IgD-negative memory B cell (primary cell): ENCODE data around the gene SYN1. TPM values are rescaled to one million over a fixed set of nuclear protein-coding genes. Genes with fewer than 3 reads are reported as not detected.
A peak's percentile ranks its signal among the peaks of the same experiment; 100 is the strongest.

Experiments used
- H3K27ac Mint-ChIP-seq, 3 donors: one replicate each; pipeline ENCODE4 v1.8.0; 2020 to 2022; ENCODE audit warnings: mild to moderate bottlenecking in 3 of 3, mixed read lengths in 3 of 3, moderate library complexity in 1 of 3
- H3K27me3 Mint-ChIP-seq: one replicate; pipeline ENCODE4 v1.8.0; 2021; ENCODE audit warnings: mixed read lengths
- H3K36me3 Mint-ChIP-seq: one replicate; pipeline ENCODE4 v1.8.0; 2020; ENCODE audit warnings: mild to moderate bottlenecking, mixed read lengths
- H3K4me1 Mint-ChIP-seq, 3 donors: one replicate each; pipeline ENCODE4 v1.8.0; 2020 to 2022; ENCODE audit warnings: mixed read lengths in 3 of 3, mild to moderate bottlenecking in 1 of 3
- H3K4me3 Mint-ChIP-seq, 4 donors: one replicate each; pipeline ENCODE4 v1.8.0; 2020 to 2022; ENCODE audit warnings: mild to moderate bottlenecking in 4 of 4, mixed read lengths in 4 of 4, moderate library complexity in 3 of 4
- H3K9me3 Mint-ChIP-seq, 3 donors: one replicate each; pipeline ENCODE4 v1.8.0; 2020 to 2021; ENCODE audit warnings: mixed read lengths in 3 of 3, mild to moderate bottlenecking in 1 of 3
- polyA plus RNA-seq: library from polyadenylated mRNA; unstranded; fragments of 300-500 nt; fragmentation: Illumina TruSeq; gene quantifications from one replicate; pipeline ENCODE4 v1.2.3, GENCODE V29; 2021

The SYN1 gene
- polyA plus RNA-seq, 1 donor from 2014 or later: not detected

GRCh38 chrX:47577424-47577823 is 42.2 kb downstream of the SYN1 start:
- H3K9me3 Mint-ChIP-seq: no peaks in the 10 kb centered on the region
- peaks cover 18% of the 10 kb centered on the region for H3K27me3 Mint-ChIP-seq
- H3K36me3 Mint-ChIP-seq: peaks cover 3% of the 10 kb centered on the region
- H3K4me1 Mint-ChIP-seq: peaks cover 5 to 9% (median 9%) of the 10 kb centered on the region in 3 donors
- H3K4me3 Mint-ChIP-seq: no peak overlapping the region
- peak overlapping the region in 2 of 3 donors; percentile 44 to 59 for H3K27ac Mint-ChIP-seq

DNA sequence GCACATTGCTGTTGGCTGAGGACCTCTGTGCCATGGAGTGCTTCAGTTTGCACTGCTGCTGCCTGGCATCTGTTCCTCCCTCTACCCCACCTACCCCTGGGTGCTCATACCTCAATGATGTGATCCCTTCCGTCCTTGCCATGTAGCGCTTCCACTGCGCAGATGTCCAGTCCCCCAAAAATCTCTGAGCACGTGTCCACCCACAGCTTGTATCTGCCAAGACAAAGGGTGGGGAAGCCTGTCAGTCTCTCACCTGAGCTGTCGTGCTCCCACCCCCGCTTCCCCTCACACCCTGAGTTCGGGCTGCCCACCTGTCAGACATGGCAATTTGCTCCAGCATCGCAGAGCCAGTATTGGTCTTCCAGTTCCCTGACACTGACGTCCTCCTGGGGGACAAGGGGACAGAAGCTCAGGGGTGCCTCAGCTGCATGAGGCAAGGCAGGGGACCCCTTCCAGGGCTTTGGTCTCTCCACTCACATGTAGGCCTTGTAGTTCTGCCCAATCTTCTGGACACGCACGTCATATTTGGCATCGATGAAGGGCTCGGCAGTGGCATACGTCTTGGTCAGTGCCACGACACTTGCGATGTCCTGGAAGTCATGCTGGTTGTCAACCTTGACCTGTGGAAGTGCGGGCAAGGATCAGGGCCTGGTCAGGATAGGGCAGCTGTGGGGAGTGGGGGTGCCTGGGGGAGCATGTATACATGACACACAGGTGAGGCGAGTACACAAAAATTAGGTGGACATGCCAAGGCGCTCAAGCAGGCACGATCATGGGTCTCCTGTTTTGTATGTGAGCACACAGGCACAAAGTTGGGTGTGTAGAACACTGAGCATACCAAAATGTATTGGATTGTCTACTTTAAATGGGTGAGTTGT is 43.4 kb downstream of the SYN1 start:
- H3K9me3 Mint-ChIP-seq: no peaks in the 10 kb centered on the region
- H3K36me3 Mint-ChIP-seq: peaks cover 8% of the 10 kb centered on the region
- H3K4me1 Mint-ChIP-seq: peaks cover 4 to 7% (median 5%) of the 10 kb centered on the region in 3 donors
- H3K4me3 Mint-ChIP-seq: peak overlapping the region in 1 of 4 donors; percentile 2
- H3K27me3 Mint-ChIP-seq: peaks cover 19% of the 10 kb centered on the region
- no peak overlapping the region for H3K27ac Mint-ChIP-seq

DNA sequence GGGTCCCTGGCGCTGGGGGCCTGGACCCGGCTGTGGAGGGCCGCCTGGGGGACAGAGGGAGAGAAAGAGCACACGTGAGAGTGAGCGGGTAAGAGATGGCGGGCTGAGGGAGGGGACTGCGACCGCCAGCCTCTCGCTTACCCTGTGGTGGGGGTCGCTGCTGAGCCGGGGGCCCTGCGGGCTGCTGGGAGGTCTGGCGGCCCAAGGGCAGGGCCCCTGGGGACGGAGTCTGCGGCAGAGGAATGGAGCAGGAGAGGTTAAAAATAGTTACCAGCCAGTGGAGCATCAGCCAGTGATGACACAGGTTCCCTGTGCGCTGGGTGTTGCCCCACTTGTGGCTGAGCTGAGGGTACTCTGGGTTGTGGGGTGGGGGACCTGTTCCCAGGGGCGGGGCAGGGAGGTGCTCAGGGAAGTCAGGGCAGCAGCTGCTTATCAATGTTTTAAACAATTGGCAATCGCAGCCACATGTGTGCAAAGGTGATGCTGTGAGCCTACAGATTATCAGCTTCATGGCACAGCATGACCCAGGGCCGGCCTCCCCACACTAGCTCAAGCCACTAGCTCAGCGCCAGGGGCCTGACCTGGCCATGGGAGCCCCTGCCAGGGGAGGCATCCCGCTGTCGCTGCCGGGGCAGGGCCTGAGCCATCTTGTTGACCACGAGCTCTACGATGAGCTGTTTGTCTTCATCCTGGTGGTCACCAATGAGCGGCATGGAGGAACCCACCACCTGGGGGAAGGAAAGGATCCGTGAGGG is 44.9 kb downstream of the SYN1 start:
- no peak overlapping the region for H3K4me3 Mint-ChIP-seq
- H3K27me3 Mint-ChIP-seq: peaks cover 19% of the 10 kb centered on the region
- H3K36me3 Mint-ChIP-seq: peaks cover 8% of the 10 kb centered on the region
- no peaks in the 10 kb centered on the region for H3K9me3 Mint-ChIP-seq
- no peak overlapping the region for H3K27ac Mint-ChIP-seq
- peaks cover 4 to 6% (median 5%) of the 10 kb centered on the region in 3 donors for H3K4me1 Mint-ChIP-seq

GRCh38 chrX:47574076-47574546 is 45.5 kb downstream of the SYN1 start:
- Mint-ChIP-seq H3K4me3 (no peak overlapping the region), H3K9me3 (no peaks in the 10 kb centered on the region), H3K27me3 (peaks cover 15% of the 10 kb centered on the region), H3K27ac (no peak overlapping the region), H3K4me1 (peaks cover 3 to 5% (median 4%) of the 10 kb centered on the region in 3 donors), H3K36me3 (peaks cover 10% of the 10 kb centered on the region)

DNA sequence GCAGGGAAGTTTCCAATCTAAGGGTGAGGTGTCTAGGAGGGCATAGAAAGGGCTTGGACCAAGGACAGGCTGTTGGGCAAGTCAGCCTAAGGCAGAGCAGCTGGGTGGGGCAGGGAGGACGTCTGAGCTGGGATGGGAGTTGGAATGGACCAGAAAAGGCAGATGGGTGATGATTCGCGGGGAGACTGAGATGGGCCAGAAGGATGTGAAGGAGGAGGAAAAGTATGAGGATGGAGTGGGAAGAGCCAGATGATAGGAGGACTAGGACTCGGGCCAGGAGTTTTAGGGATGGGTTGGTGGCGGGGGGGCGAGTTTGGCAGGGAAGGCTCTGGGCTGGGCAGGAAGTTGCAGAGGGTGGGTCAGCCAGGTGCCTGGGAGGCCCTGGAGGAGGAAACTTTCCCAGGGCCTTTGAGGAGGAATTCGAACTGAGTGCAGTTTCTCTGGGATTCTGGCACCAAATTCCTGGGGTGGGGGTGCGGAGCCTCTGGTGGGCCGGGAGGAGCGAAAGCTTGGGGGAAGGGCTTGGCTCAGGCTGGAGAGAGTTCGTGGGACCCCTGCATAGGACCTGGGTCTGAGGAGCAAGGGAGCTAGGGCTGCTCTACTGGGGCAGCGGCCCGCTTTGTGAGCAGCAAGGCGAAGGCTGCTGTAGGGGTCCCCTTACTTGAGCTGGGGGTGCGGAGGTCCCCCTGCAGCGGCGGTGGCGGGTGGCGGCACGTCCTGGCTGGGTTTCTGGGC is 46.1 kb downstream of the SYN1 start:
- peaks cover 10% of the 10 kb centered on the region for H3K36me3 Mint-ChIP-seq
- H3K27me3 Mint-ChIP-seq: peaks cover 12% of the 10 kb centered on the region
- H3K9me3 Mint-ChIP-seq: no peaks in the 10 kb centered on the region
- H3K4me3 Mint-ChIP-seq: peak overlapping the region in 1 of 4 donors; percentile 66
- peaks cover 3 to 5% (median 4%) of the 10 kb centered on the region in 3 donors for H3K4me1 Mint-ChIP-seq
- H3K27ac Mint-ChIP-seq: peak overlapping the region in 1 of 3 donors; percentile 36

- peaks cover under 1 to 3% (median 1%) of the 10 kb centered on the region in 3 donors for H3K4me1 Mint-ChIP-seq
- peak overlapping the region in 1 of 3 donors; percentile 36 for H3K27ac Mint-ChIP-seq
- no peak overlapping the region for H3K4me3 Mint-ChIP-seq
- H3K27me3 Mint-ChIP-seq: peaks cover 10% of the 10 kb centered on the region
- peaks cover 10% of the 10 kb centered on the region for H3K36me3 Mint-ChIP-seq
- H3K9me3 Mint-ChIP-seq: no peaks in the 10 kb centered on the region
Observed at GRCh38 chrX:47572773-47573340, 46.8 kb downstream of the SYN1 start.

GRCh38 chrX:47571896-47572295 is 47.8 kb downstream of the SYN1 start:
- Mint-ChIP-seq H3K9me3 (no peaks in the 10 kb centered on the region), H3K4me1 (peaks cover 0 to 5% (median 1%) of the 10 kb centered on the region in 3 donors), H3K27ac (peak overlapping the region in 1 of 3 donors; percentile 50), H3K4me3 (no peak overlapping the region), H3K27me3 (peaks cover 8% of the 10 kb centered on the region), H3K36me3 (peaks cover 11% of the 10 kb centered on the region)

DNA sequence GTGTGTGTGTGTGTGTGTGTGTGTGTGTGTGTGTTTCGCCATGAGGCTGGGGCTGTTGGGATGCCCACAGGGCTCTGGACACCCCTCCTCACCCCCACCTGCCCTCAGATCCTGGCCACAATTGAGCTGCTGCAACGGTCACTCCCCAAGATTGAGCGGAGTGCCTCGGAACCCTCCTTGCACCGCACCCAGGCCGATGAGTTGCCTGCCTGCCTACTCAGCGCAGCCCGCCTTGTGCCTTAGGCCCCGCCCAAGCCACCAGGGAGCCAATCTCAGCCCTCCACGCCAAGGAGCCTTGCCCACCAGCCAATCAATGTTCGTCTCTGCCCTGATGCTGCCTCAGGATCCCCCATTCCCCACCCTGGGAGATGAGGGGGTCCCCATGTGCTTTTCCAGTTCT is 48.4 kb downstream of the SYN1 start:
- Mint-ChIP-seq H3K9me3 (no peaks in the 10 kb centered on the region), H3K4me1 (peaks cover 0 to 5% (median 2%) of the 10 kb centered on the region in 3 donors), H3K36me3 (peaks cover 11% of the 10 kb centered on the region), H3K27me3 (peaks cover 8% of the 10 kb centered on the region), H3K4me3 (no peak overlapping the region), H3K27ac (no peak overlapping the region)

GRCh38 chrX:47570794-47571193 is 48.9 kb downstream of the SYN1 start:
- no peaks in the 10 kb centered on the region for H3K9me3 Mint-ChIP-seq
- H3K4me3 Mint-ChIP-seq: no peak overlapping the region
- peak overlapping the region in 2 of 3 donors; percentile 81 to 82 for H3K27ac Mint-ChIP-seq
- H3K36me3 Mint-ChIP-seq: peaks cover 11% of the 10 kb centered on the region
- peaks cover 8% of the 10 kb centered on the region for H3K27me3 Mint-ChIP-seq
- peaks cover 0 to 5% (median 3%) of the 10 kb centered on the region in 3 donors for H3K4me1 Mint-ChIP-seq

GRCh38 chrX:47568656-47569295 is 50.9 kb downstream of the SYN1 start:
- Mint-ChIP-seq H3K27ac (peak overlapping the region in 1 of 3 donors; percentile 83), H3K4me1 (peaks cover 5 to 9% (median 8%) of the 10 kb centered on the region in 3 donors), H3K4me3 (no peak overlapping the region), H3K36me3 (peaks cover 11% of the 10 kb centered on the region), H3K9me3 (no peaks in the 10 kb centered on the region), H3K27me3 (peaks cover 7% of the 10 kb centered on the region)

DNA sequence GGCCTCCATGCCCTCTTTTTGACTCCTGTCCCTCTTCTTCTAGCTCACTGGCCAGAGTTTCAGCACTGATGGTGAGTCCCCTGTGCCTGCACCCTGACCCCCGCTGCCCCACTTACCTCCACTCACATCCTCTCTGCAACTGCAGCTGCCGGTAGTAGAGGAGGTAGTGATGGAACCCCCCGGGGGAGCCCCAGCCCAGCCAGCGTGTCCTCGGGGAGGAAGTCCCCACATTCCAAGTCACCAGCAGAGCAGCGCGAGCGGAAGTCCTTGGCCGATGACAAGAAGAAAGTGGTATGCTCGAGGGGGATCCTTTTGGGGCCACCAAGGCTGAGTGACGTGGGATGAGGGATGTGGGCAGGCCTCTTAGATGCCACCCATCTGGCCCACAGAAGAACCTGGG is 52.8 kb downstream of the SYN1 start:
- Mint-ChIP-seq H3K27me3 (peaks cover 3% of the 10 kb centered on the region), H3K36me3 (peaks cover 7% of the 10 kb centered on the region), H3K4me1 (peaks cover 5 to 12% (median 9%) of the 10 kb centered on the region in 3 donors), H3K27ac (peak overlapping the region in 1 of 3 donors; percentile 78), H3K9me3 (no peaks in the 10 kb centered on the region), H3K4me3 (peak overlapping the region in 1 of 4 donors; percentile 32)

GRCh38 chrX:47564438-47565085 is 55.1 kb downstream of the SYN1 start:
- H3K27me3 Mint-ChIP-seq: peaks cover 3% of the 10 kb centered on the region
- peak overlapping the region in 2 of 4 donors; percentile 61 to 77 for H3K4me3 Mint-ChIP-seq
- peak overlapping the region in 1 of 3 donors; percentile 37 for H3K27ac Mint-ChIP-seq
- H3K4me1 Mint-ChIP-seq: peaks cover 13 to 18% (median 14%) of the 10 kb centered on the region in 3 donors
- H3K36me3 Mint-ChIP-seq: peaks cover 4% of the 10 kb centered on the region
- no peaks in the 10 kb centered on the region for H3K9me3 Mint-ChIP-seq

DNA sequence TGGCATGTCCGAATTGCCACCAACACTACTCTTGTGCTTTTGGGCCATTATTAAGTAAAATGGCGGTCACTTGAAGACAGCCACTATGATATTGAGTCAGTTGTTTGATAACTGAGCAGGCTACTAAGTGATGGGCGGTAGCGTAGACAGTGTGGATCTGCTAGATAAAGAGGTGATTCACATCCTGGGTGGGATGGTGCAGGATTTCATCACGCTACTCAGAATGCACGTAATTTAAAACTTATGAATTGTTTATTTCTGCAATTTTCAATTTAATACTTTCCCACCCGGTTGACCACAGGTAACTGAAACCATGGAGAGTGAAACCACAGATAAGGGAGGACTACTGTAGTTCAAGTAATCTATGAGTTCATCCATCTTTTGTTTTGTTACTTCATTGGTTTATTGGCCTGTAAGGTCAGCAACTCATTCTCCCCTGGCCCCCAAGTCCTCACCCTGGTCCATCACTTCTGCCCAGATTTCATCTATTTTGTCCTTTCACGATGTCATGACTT is 55.8 kb downstream of the SYN1 start:
- peaks cover 13 to 18% (median 14%) of the 10 kb centered on the region in 3 donors for H3K4me1 Mint-ChIP-seq
- H3K36me3 Mint-ChIP-seq: peaks cover 1% of the 10 kb centered on the region

More for the DNA sequence above, 55.8 kb downstream of the SYN1 start:
- Mint-ChIP-seq H3K27me3 (peaks cover 3% of the 10 kb centered on the region), H3K9me3 (no peaks in the 10 kb centered on the region), H3K4me3 (peak overlapping the region in 2 of 4 donors; percentile 61 to 77), H3K27ac (peak overlapping the region in 1 of 3 donors; percentile 37)
